OCI-M1 (cell line): Measurements from ENCODE around the gene MAP4K1.
A peak's percentile ranks its signal among the peaks of the same experiment; 100 is the strongest.

ENCODE experiments used
- DNase-seq: peaks from one replicate; lab custom pipeline; 2025; lab: John Stamatoyannopoulos, UW

MAP4K1 gene

DNA sequence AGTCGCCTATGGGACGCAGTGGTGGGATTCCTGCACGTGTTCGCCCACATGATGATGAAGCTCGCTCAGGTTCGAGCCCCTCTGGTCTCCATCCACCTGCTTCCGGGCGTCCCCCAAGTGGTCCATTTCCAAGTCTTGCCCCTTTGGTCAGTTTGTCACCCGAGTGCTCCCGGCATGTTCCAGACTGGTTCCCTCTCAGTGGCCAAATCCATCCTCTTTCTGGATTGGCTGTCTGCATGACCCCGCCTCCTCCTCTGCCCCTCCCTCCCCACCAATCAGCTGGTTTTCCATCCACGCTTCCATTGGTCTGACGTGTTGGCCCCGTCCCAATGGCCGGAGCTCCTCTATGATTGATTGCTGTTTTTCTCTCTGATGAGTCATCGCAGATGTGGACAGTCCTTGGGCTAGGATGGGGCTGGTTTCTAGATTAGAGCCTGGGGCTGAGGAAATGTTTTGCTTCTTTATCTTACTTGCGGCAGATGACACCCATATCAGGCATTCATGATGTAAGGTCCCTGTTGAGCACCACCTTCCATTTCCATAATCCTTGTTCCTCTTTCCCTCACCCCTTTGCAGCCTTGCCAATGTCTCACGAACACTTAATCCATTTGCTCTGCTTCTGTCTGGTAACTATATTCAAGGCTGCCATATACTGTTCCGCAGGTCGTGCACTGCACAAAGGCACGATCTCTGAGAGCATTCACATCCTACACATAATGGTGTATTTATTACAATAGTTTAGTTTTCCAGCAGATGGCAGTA is 73.8 kb downstream of the MAP4K1 start:
- DNase-seq = peak; percentile 99

DNA sequence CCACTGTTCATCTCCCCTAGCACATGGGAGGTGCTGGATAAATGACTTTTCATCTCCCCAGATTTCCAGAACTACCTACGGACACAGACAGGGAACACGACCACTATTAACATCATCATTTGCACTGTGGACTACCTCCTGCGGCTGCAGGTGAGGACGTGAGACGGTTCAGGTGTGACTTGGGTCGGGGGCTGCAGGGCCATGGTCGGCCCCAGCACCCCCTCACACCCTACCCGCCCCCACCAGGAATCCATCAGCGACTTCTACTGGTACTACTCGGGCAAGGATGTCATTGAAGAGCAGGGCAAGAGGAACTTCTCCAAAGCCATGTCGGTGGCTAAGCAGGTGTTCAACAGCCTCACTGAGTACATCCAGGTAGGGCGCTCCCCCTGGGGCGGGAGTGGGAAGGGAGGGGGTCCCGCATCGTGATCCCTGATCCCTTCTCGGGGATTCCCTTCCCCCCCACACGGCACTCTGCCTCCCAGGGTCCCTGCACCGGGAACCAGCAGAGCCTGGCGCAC is 74.4 kb downstream of the MAP4K1 start:
- no peak for DNase-seq

DNA sequence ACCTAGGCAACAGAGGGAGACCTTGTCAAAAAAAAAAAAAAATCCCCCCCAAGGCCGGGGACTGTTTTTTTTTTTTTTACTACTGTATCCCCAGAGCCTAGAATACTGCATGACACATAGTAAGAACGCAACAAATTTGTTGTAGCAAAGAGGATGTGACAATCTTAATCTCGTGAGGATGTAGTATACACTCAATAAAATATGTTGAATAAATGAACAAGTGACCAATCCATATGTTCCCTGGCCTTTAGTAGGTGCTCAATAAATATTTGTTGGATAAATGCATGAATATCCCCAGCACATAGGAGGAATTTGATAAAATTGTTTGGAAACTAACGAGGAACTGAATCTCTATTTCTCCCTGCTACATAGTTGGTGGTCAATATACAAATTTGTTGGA is 75.7 kb downstream of the MAP4K1 start:
- DNase-seq = no peak

DNA sequence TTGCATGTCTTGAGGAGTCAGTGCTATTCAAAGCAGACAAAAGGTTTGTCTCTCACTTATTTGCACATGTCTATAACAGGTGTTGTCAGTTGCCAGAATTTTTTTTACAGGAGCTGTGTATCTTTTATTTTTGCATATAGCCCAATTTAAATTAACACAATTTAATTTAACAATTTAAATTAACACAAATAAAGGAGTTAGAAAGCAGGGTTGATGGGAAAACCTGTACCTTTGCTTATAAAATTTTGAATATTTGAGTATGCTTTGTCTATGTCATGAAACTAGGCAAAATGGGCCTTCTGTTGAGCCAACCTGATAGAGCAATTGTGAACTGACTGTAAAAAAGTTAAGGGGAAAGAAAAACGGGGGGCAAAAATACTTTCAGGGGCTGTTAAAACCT is 78.0 kb downstream of the MAP4K1 start:
- no peak for DNase-seq

DNA sequence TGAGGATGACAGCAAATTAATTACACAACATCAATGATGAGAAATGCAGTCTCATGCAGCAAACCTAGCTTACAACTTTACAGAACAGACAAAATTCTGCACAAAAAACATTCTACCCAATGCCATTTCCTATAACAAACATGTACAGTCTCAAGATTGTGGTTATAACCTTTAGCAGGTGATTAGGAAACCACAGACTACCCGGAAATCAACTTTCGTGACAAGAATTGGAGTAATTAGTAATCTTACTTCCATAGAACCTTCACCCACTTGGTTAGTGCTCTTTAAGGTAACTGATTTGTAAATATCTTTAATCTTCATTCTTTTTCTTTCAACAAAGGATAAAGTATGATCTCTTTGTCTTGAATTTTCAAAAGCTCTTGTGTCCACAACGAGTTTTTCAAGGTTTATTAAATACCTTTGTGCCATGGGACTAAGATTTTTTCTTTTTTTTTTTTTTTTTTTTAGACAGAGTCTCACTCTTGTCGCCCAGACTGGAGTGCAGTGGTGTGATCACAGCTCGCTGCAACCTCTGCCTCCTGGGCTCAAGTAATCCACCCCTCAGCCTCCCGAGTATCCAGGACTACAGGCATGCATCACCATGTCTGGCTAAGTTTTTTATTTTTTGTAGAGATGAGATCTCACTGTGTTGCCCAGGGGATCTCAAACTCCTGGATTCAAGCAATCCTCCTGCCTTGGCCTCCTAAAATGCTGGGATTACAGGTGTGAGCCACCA is 78.8 kb downstream of the MAP4K1 start:
- DNase-seq = peak; percentile 43

DNA sequence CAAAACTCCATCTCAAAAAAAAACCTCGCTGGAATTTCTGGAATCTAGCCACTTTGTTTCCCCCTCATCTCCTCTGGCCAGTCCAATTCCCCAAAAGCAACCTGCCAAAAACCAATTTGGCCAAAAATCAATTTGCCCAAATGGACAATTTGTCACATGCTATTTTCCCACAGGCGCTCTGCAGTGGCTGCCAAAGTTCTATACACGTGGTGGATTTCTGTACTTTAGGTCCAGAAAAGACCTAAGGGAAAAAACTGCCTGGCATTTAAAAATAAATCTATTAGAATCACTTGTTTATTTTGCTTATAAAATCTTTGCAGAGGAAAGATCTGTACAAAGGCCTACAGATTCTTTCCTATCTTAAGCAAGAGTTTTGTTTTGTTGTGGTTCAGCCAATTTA is 79.4 kb downstream of the MAP4K1 start:
- DNase-seq = no peak
